DLD1 (cell line): ENCODE results near the gene RABL2B.

Experiments
- in situ Hi-C: cut with HindIII; loops from 2 replicates; pipeline ENCODE4 v1.10.0; 2017; ENCODE audit warnings: low sequenced_read_pairs

RABL2B gene

DNA sequence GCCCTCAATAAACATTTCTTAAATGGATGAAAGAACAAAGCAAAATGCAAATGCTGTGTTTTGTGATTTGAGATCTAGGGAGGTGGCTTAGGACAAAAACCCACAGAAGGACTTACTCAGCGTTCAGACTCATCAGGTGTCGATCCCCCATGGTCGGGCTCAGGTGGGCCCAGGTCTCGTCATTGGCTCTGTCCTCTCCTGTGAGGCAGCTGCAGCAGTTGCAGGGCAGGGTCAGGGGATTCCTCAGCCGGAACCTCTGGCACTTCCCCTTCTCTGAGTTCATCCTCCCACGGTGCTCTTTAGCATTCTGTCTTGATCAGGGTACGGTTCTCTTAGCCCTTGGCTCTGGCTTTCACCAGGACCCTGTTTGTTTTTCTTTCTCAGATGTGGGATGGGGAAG, 59.4 kb downstream of the RABL2B start:
- in situ Hi-C loops, result no loop called here

DNA sequence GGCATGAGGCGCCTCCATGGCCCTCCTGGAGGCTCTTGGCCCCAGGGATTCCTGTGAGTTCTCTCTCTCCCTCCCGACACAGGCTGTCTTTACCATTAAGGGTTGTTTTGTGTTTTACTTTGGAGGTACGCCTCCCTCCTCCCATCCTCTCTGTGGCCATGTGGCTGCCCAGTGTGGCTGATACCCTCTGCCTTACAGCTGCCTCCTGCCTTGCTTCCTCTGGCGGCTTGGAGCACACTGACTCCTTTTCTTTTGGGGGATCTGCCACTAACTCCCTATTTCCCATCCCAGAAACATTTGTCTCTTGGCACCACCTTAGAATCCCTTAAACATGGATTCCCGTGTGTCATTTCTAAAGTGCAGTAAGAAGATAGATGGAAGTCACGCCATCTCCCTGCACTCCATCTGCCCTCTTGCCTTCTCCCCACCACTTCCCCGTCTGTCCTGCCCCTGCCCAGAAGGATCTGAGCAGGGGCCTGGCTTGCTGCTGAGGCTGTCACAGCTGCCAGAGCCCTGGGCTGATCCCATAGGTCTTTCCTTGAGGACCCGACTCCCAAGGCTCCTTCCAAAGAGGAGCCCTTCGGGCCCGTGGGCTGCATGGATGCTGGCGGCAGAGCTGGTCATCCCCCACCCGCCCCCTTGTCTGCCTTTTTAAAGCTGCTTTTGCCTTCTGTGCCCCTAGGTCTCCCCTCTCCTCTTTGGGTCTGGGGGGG, 60.6 kb downstream of the RABL2B start:
- in situ Hi-C loops, result no loop called here

DNA sequence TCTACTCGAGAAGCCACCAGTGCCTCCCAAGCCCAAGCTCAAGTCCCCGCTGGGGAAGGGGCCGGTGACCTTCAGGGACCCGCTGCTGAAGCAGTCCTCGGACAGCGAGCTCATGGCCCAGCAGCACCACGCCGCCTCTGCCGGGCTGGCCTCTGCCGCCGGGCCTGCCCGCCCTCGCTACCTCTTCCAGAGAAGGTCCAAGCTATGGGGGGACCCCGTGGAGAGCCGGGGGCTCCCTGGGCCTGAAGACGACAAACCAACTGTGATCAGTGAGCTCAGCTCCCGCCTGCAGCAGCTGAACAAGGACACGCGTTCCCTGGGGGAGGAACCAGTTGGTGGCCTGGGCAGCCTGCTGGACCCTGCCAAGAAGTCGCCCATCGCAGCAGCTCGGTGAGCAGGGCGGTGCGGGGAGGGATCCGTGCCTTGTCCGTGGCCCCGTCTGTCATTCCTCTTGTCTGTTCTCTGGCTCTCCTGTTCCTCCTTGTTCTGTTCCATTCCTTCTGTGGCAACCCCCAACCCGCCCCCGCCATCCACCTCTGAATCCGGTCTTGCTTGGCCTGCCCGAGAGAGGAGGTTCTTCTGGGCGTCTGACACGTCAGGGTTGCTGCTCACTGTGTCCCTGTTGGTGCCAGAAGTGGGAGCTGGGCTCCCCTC, 61.3 kb downstream of the RABL2B start:
- in situ Hi-C loops, result no loop called here

DNA sequence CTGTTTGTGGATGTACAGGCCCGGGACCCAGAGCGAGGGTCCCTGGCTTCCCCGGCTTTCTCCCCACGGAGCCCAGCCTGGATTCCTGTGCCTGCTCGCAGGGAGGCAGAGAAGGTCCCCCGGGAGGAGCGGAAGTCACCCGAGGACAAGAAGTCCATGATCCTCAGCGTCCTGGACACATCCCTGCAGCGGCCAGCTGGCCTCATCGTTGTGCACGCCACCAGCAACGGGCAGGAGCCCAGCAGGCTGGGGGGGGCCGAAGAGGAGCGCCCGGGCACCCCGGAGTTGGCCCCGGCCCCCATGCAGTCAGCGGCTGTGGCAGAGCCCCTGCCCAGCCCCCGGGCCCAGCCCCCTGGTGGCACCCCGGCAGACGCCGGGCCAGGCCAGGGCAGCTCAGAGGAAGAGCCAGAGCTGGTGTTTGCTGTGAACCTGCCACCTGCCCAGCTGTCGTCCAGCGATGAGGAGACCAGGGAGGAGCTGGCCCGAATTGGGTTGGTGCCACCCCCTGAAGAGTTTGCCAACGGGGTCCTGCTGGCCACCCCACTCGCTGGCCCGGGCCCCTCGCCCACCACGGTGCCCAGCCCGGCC, 62.1 kb downstream of the RABL2B start:
- in situ Hi-C loops, result no loop called here

DNA sequence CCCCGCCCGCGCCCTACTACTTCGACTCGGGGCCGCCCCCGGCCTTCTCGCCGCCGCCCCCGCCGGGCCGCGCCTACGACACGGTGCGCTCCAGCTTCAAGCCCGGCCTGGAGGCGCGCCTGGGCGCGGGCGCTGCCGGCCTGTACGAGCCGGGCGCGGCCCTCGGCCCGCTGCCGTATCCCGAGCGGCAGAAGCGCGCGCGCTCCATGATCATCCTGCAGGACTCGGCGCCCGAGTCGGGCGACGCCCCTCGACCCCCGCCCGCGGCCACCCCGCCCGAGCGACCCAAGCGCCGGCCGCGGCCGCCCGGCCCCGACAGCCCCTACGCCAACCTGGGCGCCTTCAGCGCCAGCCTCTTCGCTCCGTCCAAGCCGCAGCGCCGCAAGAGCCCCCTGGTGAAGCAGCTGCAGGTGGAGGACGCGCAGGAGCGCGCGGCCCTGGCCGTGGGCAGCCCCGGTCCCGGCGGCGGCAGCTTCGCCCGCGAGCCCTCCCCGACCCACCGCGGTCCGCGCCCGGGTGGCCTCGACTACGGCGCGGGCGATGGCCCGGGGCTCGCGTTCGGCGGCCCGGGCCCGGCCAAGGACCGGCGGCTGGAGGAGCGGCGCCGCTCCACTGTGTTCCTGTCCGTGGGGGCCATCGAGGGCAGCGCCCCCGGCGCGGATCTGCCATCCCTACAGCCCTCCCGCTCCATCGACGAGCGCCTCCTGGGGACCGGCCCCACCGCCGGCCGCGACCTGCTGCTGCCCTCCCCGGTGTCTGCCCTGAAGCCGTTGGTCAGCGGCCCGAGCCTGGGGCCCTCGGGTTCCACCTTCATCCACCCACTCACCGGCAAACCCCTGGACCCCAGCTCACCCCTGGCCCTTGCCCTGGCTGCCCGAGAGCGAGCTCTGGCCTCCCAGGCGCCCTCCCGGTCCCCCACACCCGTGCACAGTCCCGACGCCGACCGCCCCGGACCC, 62.9 kb downstream of the RABL2B start:
- in situ Hi-C loops, result no loop called here

DNA sequence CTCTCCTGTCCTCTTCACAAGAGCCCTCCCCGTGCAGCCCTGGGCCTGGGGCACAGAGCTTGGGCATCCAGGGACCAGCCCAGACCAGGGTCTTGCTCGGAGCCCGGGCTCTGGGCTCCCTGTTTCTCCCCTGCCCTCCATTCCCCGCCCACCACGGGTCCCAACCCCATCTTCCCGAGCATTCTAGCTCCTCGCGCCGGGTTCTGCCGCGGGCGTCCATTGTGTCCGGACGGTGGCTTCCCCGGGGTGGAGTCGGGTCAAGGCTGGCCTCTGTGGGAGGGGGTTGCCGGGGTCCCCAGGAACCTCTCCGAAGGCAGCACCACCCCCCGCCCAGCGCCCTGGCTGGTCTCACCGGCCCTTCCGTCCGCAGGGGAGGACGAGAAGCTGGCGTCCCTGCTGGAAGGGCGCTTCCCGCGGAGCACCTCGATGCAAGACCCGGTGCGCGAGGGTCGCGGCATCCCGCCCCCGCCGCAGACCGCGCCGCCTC, 63.6 kb downstream of the RABL2B start:
- in situ Hi-C loops, result no loop called here

DNA sequence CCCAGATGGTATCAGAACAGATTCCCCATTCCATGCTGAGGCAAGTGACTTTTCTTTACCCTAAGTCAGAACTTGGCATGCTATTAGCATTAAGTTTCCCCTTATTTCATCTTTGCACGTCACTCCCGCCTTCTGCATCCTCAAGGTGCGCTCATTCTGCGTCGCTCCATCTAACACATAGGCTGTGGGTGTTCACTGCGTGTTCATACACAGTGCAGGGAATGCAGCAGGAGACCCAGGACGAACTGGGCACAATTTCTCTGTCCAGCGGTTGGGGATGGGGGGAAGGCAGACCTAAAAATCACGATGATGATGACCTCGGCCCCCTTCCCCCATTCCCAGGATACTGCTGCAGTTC, 65.1 kb downstream of the RABL2B start:
- in situ Hi-C loops, result no loop called here

DNA sequence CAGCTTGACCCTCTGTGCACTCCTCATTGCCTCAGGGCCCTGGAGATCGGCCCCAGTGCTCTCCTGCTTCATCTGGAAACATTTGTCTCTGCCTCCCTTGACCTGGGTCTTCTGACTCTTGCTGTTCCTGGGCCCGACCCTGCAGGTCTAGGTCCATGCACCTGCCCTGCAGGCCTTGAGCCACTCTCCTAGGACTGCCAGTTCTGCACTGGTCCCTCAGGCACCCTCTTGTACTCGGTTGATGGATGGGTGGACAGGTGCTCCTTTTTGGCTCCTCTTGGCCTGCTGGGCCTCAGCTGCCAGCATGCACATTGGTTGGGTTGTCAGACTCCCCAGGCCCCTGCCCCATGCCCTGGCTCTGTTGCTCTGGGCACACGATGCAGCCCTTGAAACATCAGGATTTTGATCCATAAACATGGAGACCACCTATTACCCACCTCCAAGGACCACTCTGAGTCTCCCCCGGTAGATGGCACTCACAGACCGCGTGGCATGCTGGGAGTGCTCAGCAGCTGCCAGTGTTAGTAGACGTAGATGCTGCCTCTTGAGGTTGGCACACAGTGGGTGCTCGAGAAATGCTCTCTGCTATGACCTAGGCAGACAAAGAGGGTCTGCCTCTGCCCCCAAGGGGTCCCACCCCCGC, 65.6 kb downstream of the RABL2B start:
- in situ Hi-C loops, result no loop called here
